GM18508 (cell line): ENCODE results near the gene GRB2.
"Not testable (repeated sequence)": the region's sequence is repeated elsewhere in the genome, so short reads cannot be mapped to it uniquely, and the experiment has no call there.

Experiments
- ATAC-seq: cut with Tn5 transposase; IDR thresholded peaks from one replicate; pipeline ENCODE4 v1.9.1; 2021; ENCODE audit warnings: moderate number of reproducible peaks; ENCODE audit not compliant: insufficient read depth, unreplicated experiment

Gene GRB2

GRCh38 chr17:75390982-75391381 is 14.5 kb downstream of the GRB2 start:
- no peak for ATAC-seq

- no peak for ATAC-seq
Measured at GRCh38 chr17:75388476-75389030, 16.9 kb downstream of the GRB2 start.

- no peak for ATAC-seq
Measured at GRCh38 chr17:75387771-75388170, 17.7 kb downstream of the GRB2 start.

GRCh38 chr17:75386430-75386829 is 19.0 kb downstream of the GRB2 start:
- no peak for ATAC-seq

- ATAC-seq = no peak
Measured at GRCh38 chr17:75384751-75385150, 20.7 kb downstream of the GRB2 start.

- ATAC-seq = no peak
Measured at GRCh38 chr17:75383842-75384195, 21.7 kb downstream of the GRB2 start.

GRCh38 chr17:75380750-75381149 is 24.7 kb downstream of the GRB2 start:
- no peak for ATAC-seq

- no peak for ATAC-seq
Measured at GRCh38 chr17:75380315-75380714, 25.2 kb downstream of the GRB2 start.

GRCh38 chr17:75379426-75379825 is 26.1 kb downstream of the GRB2 start:
- ATAC-seq = not testable (repeated sequence)

GRCh38 chr17:75373280-75373679 is 32.2 kb downstream of the GRB2 start:
- ATAC-seq = no peak

- no peak for ATAC-seq
Measured at GRCh38 chr17:75371981-75372380, 33.5 kb downstream of the GRB2 start.

- ATAC-seq = no peak
Measured at GRCh38 chr17:75371339-75371738, 34.1 kb downstream of the GRB2 start.

- no peak for ATAC-seq
Measured at GRCh38 chr17:75370286-75370915, 35.1 kb downstream of the GRB2 start.

GRCh38 chr17:75367838-75368789 is 37.4 kb downstream of the GRB2 start:
- not testable (repeated sequence) for ATAC-seq

- ATAC-seq = no peak
Measured at GRCh38 chr17:75367312-75367711, 38.2 kb downstream of the GRB2 start.

GRCh38 chr17:75366432-75366831 is 39.0 kb downstream of the GRB2 start:
- no peak for ATAC-seq

GRCh38 chr17:75365931-75366275 is 39.6 kb downstream of the GRB2 start:
- ATAC-seq = no peak

GRCh38 chr17:75365009-75365930 is 40.2 kb downstream of the GRB2 start:
- ATAC-seq = no peak

GRCh38 chr17:75364078-75364477 is 41.4 kb downstream of the GRB2 start:
- ATAC-seq = no peak

- ATAC-seq = no peak
Measured at GRCh38 chr17:75361996-75362395, 43.5 kb downstream of the GRB2 start.
